IPS-18c (cell line): ENCODE data around the gene OR52N1.

Experiments
- H3K4me3 ChIP-seq: 2 replicates; pipeline ENCODE4 v1.7.0; 2013; ENCODE audit warnings: low read depth, mild to moderate bottlenecking, low read length, moderate library complexity; ENCODE audit not compliant: insufficient read depth
- H3K9me3 ChIP-seq: one replicate; pipeline ENCODE4 v1.6.1; 2013; ENCODE audit warnings: mild to moderate bottlenecking, low read length, moderate library complexity; ENCODE audit not compliant: control insufficient read depth, insufficient read depth

The OR52N1 gene

GRCh38 chr11:5738431-5738830, 52.6 kb downstream of the OR52N1 start:
- Histone ChIP-seq H3K9me3 (no peaks in the 10 kb centered on the region), H3K4me3 (no peak overlapping the region)

- Histone ChIP-seq H3K4me3 (no peak overlapping the region), H3K9me3 (no peaks in the 10 kb centered on the region)
These were observed 53.2 kb downstream of the OR52N1 start for GRCh38 chr11:5737670-5738392.

DNA sequence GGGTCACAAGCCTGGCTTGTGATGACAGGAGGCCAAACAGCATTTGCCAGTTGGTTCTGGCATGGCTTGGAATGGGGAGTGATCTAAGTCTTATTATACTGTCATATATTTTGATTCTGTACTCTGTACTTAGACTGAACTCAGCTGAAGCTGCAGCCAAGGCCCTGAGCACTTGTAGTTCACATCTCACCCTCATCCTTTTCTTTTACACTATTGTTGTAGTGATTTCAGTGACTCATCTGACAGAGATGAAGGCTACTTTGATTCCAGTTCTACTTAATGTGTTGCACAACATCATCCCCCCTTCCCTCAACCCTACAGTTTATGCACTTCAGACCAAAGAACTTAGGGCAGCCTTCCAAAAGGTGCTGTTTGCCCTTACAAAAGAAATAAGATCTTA, 54.0 kb downstream of the OR52N1 start:
- Histone ChIP-seq H3K9me3 (no peaks in the 10 kb centered on the region), H3K4me3 (no peak overlapping the region)
